H1 (cell line): Measurements from ENCODE around the gene EIF4EBP2. TPM values are rescaled to one million over a fixed set of nuclear protein-coding genes. Genes with fewer than 3 reads are reported as not detected.
A peak's percentile ranks its signal among the peaks of the same experiment; 100 is the strongest.

Experiments used
- BRCA1 ChIP-seq: IDR thresholded peaks from 2 replicates; pipeline ENCODE4 v1.6.1; 2012; ENCODE audit warnings: low read depth, low read length, improper control_type of control experiment
- CBX8 ChIP-seq: fragments of 300-800, 300-1000 bp; sonication (generic); IDR thresholded peaks from 2 replicates; pipeline ENCODE4 v1.7.1; 2016; ENCODE audit warnings: low read depth, low read length, borderline replicate concordance
- CHD7 ChIP-seq: fragments of 300-600 bp; sonication (generic); IDR thresholded peaks from 2 replicates; pipeline ENCODE4 v1.7.1; 2012; ENCODE audit warnings: low read length, moderate library complexity, mild to moderate bottlenecking, inconsistent platforms; ENCODE audit not compliant: insufficient replicate concordance
- EGR1 ChIP-seq: IDR thresholded peaks from 2 replicates; pipeline ENCODE4 v1.6.1; 2011; ENCODE audit warnings: low read depth, low read length, borderline replicate concordance
- MAX ChIP-seq: IDR thresholded peaks from 2 replicates; pipeline ENCODE4 v1.6.1; 2012; ENCODE audit warnings: inconsistent platforms
- RBBP5 ChIP-seq: IDR thresholded peaks from 2 replicates; pipeline ENCODE4 v1.7.1; 2012; ENCODE audit warnings: low read depth, mild to moderate bottlenecking, inconsistent platforms, low read length, moderate library complexity, borderline replicate concordance
- SAP30 ChIP-seq: fragments of 300-600 bp; sonication (generic); IDR thresholded peaks from 2 replicates; pipeline ENCODE4 v1.7.1; 2012; ENCODE audit warnings: low read length, moderate library complexity, mild to moderate bottlenecking, inconsistent platforms; ENCODE audit not compliant: insufficient read depth, insufficient replicate concordance
- polyA plus RNA-seq, 7 experiments: library from polyadenylated mRNA; depleted of rRNA in 3 of 7; stranded (reverse) in 5 of 7; unstranded in 2 of 7; fragments of >200 nt in 5 of 7; fragments of 200-250 nt in 2 of 7; gene quantifications; 1 replicate in 5 of 7; 2 replicates in 1 of 7; 4 replicates in 1 of 7; pipeline versions ENCODE4 v1.2.1 to v1.2.3, GENCODE V29; 2011 to 2013; ENCODE audit warnings: missing spikeins in 2 of 7, mixed read lengths in 2 of 7
- total RNA-seq: library from RNA; stranded (reverse); fragmentation: NEBNext Ultra II Directional; extraction: Animal tissue kit (Norgen Biotek cat#: 25700); gene quantifications from 2 replicates; pipeline ENCODE4 v1.2.1, GENCODE V29; 2021
- TF ChIP-seq, protein P1 (sequence below): IDR thresholded peaks from 2 replicates; pipeline ENCODE4 v1.6.1; 2011; ENCODE audit warnings: low read depth, mild to moderate bottlenecking, low read length; ENCODE audit not compliant: insufficient read depth

Gene EIF4EBP2
- total and polyA plus RNA-seq, 2 of the 8 experiments (the other 6 are each of a cell fraction or from before 2014, with no cell fraction given) = 55.3 to 144 TPM

GRCh38 chr10:70381471-70382421 is 22.2 kb upstream of the EIF4EBP2 start (continued):
- TF ChIP-seq CHD7 = no peak
- no peak for TF ChIP-seq EGR1
- TF ChIP-seq, protein P1, sequence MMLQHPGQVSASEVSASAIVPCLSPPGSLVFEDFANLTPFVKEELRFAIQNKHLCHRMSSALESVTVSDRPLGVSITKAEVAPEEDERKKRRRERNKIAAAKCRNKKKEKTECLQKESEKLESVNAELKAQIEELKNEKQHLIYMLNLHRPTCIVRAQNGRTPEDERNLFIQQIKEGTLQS = no peak
- no peak for TF ChIP-seq CBX8
- TF ChIP-seq SAP30 = peak; percentile 55
- no peak for TF ChIP-seq BRCA1
- TF ChIP-seq MAX = peak; percentile 93
- no peak for TF ChIP-seq RBBP5
